HG03571 (cell line): ENCODE data around the gene MCC.

Experiments used
- ATAC-seq: cut with Tn5 transposase; IDR thresholded peaks from one replicate; pipeline ENCODE4 v1.9.1; 2021; ENCODE audit not compliant: unreplicated experiment

The MCC gene

GRCh38 chr5:113230711-113231652 lies 257.3 kb downstream of the MCC start:
- ATAC-seq: no peak

GRCh38 chr5:113227798-113228197 lies 260.5 kb downstream of the MCC start:
- ATAC-seq: no peak

GRCh38 chr5:113226116-113226736 lies 262.0 kb downstream of the MCC start:
- ATAC-seq: no peak

GRCh38 chr5:113225259-113225658 lies 263.0 kb downstream of the MCC start:
- ATAC-seq: no peak

GRCh38 chr5:113224605-113225065 lies 263.6 kb downstream of the MCC start:
- no peak for ATAC-seq

- ATAC-seq: no peak
Measured at GRCh38 chr5:113223831-113224604, 264.2 kb downstream of the MCC start.

- no peak for ATAC-seq
Measured at GRCh38 chr5:113223315-113223714, 264.9 kb downstream of the MCC start.

GRCh38 chr5:113221294-113222176 lies 266.7 kb downstream of the MCC start:
- no peak for ATAC-seq

- no peak for ATAC-seq
Measured at GRCh38 chr5:113219695-113220094, 268.6 kb downstream of the MCC start.

- ATAC-seq: no peak
Measured at GRCh38 chr5:113218906-113219517, 269.2 kb downstream of the MCC start.

GRCh38 chr5:113218200-113218599 lies 270.1 kb downstream of the MCC start:
- ATAC-seq: no peak

GRCh38 chr5:113217619-113218184 lies 270.6 kb downstream of the MCC start:
- ATAC-seq: no peak

GRCh38 chr5:113216545-113216944 lies 271.7 kb downstream of the MCC start:
- ATAC-seq: no peak

GRCh38 chr5:113215401-113216060 lies 272.7 kb downstream of the MCC start:
- ATAC-seq: no peak

GRCh38 chr5:113214606-113215323 lies 273.5 kb downstream of the MCC start:
- ATAC-seq: no peak

GRCh38 chr5:113213551-113214425 lies 274.5 kb downstream of the MCC start:
- ATAC-seq: peak; percentile 52

GRCh38 chr5:113212244-113212920 lies 275.9 kb downstream of the MCC start:
- no peak for ATAC-seq
